Breast epithelium (tissue), 3 donors: ENCODE results near the gene SMIM41.

Experiments
- CTCF ChIP-seq, 3 donors: fragments of 450-650 bp; IDR thresholded peaks; one replicate each; pipeline ENCODE4 v1.5.1; 2016 to 2017; ENCODE audit warnings: antibody characterized with exemption in 3 of 3, mild to moderate bottlenecking in 3 of 3, moderate library complexity in 3 of 3
- POLR2A ChIP-seq: fragments of 450-650 bp; IDR thresholded peaks from one replicate; pipeline ENCODE4 v1.6.1; 2016; ENCODE audit warnings: antibody characterized with exemption, mild to moderate bottlenecking, moderate library complexity
- POLR2AphosphoS5 ChIP-seq, 3 donors: sonication (generic); formaldehyde crosslinking; IDR thresholded peaks; one replicate each; pipeline ENCODE4 v1.6.1; 2017; ENCODE audit warnings: antibody characterized with exemption in 3 of 3

DNA sequence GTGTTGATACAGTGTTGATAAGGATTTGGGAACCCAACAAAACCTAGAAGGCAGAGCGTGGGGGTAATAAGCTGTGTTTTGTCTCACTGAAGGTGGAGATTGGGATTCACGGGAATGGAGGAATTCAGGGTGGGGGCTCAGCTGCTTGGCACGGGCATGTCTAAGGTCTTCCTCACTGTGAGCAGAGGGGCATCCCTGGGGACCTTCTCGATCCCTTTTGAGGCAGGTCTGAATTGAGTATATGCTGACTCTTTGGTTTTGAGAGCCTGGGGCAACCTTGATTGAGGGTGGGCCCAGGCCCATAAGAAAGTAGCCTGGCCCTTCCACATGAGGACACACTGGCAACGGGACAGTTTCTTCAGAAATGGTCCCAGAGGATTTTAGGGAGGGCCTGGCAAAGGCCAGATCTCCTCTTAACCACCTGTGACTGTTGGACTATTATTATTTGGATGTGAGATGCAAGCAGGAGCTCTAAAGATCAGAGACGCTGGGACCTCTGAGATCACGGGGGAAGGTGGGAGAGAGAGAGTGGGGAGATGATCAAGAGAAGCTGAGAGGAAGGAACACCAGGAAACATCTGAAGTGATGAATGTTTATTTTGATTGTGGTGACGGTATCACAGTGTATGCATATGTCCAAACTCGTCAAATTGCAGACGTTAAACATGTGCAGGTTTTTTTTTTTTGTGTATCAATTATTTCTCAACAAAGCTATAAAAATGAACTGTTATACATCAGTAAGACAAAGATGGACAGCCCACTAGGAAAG lies 48.4 kb downstream of the SMIM41 start:
- TF ChIP-seq CTCF (IDR thresholded peaks at IDR 0.05) (no peak), POLR2AphosphoS5 (IDR thresholded peaks at IDR 0.05) (no peak), POLR2A (no peak)
